HG03139 (cell line): ENCODE measurements around the gene IKBKG.
"Not testable (repeated sequence)": the region's sequence is repeated elsewhere in the genome, so short reads cannot be mapped to it uniquely, and the experiment has no call there.

ENCODE experiments used
- ATAC-seq: cut with Tn5 transposase; IDR thresholded peaks from one replicate; pipeline ENCODE4 v1.9.1; 2021; ENCODE audit not compliant: unreplicated experiment

IKBKG gene

DNA sequence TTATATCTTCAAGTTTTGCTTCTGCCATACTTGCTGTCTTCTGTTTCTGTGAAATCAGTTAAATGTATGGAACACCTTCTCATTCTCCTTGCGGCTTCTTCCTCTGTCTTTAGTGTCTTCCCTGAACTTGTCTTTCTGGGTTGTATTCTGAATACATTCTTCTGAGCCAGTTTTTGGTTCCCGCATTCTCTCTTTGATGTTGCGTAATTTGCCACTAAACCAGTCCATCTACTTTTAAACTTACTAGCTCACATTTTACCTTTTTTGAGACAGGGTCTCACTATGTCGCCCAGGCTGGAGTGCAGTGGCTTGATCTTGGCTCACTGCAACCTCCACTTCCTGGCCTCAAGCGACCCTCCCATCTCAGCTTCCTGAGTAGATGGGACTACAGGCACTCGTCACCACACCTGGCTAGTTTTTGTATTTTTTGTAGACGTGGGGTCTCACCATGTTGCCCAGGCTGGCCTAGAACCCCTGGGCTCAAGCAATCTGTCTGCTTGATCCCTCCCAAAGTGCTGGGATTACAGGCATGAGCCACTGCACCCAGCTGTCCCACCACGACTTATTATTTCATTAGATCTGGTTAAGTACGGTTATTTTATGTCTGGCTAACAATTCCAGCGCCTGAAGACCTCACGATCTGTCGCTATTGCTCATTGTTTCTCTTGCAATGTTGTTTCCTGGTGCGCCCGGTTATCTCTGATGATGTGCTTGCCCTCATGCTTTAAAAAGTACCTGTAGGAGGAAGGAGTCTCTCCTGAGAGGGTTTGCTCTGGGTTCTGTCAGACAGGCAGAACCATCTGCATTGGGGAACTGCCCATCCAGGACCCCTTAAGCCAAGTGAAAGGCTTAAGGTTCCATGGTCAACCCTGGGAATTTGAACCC lies 21.6 kb upstream of the IKBKG start:
- no peak for ATAC-seq

DNA sequence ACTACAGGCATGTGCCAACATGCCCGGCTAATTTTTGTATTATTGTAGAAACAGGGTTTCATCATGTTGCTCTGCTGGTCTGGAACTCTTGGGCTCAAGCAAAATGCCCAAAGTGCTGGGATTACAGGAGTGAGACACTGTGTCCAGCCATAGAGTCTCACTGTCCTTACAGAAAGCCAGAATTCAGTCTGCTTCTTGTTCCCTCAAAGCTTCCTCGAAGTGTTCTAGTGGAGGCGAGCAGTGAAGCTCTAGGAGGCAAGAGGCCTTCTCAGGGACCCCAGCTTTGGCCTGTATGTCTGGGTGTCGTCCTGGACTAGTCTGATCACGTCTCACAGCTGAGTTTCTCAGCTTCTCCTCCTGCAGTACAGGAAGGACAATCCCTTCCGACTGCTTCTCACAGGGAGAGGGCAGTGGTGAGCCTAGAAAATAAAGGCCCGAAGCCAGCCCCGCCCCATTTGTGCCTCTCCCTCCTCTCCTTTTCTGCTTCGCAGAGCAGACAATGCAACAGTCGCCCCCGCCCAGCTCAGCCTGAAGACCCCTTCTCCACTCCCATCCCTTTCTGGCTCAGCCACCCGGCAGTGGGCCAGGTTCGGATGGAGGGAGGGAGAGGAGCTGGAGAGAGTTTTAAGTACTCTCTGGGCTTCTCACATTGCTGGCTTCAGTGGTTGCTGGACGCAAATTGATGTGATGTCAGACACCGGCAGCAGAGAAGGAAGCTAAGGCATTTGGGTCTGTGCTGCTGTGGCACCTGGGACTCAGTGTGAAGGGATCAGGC lies 20.3 kb upstream of the IKBKG start:
- no peak for ATAC-seq

DNA sequence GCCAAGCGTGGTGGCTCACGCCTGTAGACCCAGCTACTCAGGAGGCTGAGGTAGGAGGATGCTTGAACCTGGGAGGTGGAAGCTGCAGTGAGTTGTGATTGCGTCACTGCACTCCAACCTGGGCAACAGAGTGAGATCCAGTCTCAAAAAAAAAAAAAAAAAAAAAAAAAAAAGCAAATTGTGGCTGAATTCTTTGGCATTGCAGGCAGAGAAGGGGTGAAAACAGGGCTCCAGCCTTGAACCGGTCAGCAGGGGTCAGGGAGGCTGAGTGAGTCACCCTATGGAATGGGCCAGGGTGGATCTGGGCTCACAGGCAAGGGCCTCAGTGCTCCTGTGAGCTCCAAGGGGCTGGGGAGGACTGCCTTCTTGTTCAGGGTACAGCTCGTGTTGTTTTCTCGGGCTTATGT lies 18.2 kb upstream of the IKBKG start:
- no peak for ATAC-seq

DNA sequence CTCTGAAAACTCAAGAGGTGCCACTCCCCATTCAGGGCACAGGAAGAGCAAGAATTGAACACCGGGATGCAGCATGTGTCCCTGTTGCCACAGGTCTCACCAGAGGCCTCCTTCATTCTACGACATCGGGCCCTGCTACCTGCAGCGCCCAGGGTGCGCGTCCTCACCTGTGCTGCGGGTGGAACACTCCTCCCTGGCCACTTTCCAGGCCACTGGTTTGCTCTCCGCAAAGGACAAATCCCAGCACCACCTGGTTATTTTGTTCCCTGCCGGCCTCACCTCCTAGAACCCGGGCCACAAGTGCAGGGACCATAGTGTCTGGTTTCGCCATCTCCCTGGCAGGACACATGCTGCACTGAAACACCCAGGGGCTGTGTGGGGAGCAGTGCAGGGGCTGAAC lies 17.1 kb upstream of the IKBKG start:
- no peak for ATAC-seq

DNA sequence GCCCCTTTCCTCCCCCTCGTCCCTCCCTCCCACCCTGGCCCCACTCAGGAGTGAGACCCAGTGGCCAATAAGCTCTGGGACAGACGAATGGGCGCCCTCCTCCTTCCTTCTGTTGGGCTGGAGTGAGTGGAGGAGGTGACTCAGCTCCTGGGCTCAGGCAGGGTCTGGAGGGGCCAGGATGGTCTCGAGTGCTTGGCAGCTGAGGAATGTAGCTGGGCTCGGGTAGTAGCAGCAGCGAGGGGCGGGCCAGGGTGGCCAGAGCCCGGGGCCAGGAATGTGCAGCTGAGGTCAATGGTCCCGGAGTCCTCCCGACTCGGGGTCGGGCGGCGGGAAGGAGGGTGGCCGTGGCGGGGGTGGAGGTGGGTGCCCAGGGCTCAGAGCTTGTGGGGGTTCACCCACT lies 15.8 kb upstream of the IKBKG start:
- no peak for ATAC-seq

DNA sequence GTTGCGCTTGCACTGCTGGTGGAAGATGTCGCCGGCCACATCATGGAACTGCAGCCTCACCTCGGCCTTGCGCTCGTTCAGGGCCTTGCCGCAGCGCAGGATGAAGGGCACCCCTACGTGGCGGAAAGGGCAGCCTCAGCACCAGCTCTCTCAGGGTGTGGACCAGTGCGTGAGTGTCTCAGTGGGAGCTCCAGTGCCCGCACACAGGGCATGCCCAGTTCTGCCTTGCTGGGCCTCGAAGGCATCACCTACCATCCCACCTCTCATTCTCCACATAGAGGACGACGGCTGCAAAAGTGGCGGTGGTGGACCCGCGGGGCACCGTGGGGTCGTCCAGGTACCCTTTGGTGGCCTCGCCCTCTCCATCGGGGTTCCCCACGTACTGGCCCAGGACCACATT lies 14.7 kb upstream of the IKBKG start:
- ATAC-seq: no peak

DNA sequence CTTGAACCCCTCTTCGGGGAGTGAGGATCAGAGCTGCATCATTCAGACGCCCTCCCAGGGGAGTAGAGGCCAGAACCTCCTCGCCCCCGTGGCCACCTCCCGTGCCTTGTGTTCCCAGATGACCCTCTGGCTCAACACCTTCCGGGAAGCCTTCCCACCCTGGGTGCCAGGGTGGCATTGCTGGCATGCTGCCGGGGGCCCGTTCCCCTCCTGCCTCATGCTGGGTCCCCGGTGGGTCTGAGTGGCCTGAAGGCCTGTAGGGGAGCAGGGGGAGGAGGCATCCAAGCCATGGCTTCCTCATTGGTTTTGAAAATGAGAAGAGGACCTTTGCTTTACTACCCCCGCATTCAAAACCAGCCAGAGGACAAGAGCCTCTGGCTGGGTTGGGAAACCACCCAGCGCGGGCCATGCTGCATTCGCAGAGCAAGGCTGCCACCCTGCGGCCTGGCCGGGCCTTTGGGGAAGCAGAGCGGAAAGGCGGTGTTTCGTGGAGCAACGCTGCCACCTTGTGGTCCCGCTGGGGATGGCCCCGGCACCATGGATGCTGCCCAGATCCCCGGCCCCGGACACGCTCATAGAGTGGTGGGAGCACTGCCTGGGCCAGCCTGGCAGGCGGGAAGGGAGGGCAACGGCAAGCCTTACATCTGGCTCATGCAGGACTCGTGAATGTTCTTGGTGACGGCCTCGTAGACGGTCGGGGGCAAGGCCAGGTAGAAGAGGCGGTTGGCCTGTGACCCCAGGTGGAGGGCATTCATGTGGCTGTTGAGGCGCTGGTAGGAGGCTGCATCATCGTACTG lies 12.7 kb upstream of the IKBKG start:
- ATAC-seq: no peak

DNA sequence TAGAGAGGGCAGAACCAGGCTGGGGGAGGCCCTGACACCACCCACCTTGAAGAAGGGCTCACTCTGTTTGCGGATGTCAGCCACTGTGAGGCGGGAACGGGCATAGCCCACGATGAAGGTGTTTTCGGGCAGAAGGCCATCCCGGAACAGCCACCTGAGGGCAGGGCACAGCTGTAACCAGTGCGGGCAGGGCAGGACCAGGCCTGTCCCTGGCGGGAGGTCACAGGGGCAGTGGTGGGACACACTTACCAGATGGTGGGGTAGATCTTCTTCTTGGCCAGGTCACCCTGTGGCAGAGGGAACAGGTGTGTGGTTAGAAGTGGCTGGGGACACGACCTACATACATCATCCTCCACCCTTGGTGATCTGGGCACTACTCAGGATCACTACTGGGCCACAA lies 11.5 kb upstream of the IKBKG start:
- no peak for ATAC-seq

DNA sequence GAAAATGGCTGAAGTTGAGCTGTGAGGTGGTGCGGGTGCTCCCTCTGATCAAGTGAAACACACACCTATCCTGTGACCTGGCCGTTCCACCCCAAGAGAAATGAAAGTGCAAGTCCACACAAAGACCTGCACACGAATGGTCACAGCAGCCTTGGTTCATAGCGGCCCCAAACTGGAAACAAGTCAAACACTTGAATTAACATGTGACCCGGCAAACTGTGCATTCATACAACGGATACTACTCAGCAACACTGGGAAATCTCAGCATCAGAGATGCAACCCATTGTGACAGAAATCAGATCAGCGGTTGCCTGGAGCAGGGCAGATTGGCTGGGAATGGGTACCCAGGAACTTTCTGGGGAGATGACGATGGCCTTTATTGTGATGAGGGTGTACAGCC lies 8.3 kb upstream of the IKBKG start:
- ATAC-seq: no peak

DNA sequence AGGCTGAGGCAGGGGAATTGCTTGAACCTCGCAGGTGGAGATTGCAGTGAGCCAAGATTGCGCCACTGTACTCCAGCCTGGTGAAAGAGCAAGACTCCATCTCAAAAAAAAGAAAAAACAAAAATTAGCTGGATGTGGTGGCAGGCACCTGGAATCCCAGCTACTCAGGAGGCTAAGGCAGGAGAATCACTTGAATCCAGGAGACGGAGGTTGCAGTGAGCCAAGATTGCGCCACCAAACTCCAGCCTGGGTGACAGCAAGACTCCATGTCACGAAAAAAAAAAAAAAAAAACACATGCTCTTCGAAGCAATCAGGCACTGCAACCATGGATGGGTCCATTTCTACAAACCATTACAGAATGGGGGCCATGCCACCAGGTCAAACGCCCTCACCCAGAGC lies 7.1 kb upstream of the IKBKG start:
- ATAC-seq: not testable (repeated sequence)

DNA sequence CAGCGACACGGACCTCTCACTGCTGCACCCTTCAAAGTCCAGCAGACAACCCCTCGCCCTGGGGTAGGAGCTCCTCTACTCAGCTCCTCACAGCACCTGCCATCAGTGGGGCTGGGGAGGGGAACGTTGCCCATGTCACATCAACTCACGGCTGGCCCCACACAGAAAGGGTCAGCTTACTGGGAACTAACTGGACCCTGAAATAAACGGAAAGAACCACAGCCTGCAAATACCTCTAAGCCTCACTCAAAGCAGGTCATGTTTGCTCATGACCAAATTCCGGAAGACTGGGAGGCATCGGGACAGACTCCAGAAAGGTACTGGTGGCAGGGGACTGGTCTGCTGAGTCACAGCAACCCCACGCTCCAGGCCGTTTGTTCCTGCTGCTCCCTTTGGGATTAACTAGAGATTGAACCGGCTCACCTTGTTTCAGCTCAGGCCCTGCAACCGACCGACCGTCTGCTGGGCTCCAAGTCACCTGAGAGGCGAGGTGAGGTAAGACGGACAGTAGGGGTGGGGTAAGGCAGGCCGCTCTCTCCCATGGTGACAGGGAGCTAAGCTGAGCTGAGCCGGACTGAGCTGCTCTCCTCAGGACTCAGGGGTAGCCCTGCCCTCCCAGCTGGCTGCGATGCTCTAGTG lies 6.4 kb upstream of the IKBKG start:
- no peak for ATAC-seq

DNA sequence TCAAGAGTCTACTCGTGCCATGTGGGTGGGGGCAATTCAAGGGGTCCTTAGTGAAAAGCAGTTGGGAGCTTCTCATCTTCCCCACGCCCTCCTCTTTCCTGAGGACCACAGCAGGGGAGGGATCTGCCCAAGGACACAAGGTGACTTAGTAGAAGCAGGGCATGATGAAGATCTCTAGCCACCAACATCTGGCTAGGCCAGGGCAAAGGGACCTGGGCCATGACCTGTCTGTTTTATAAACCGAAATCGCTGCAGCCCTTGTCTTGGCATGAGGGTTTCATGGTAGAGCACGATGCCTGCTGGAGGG lies 5.9 kb upstream of the IKBKG start:
- no peak for ATAC-seq

DNA sequence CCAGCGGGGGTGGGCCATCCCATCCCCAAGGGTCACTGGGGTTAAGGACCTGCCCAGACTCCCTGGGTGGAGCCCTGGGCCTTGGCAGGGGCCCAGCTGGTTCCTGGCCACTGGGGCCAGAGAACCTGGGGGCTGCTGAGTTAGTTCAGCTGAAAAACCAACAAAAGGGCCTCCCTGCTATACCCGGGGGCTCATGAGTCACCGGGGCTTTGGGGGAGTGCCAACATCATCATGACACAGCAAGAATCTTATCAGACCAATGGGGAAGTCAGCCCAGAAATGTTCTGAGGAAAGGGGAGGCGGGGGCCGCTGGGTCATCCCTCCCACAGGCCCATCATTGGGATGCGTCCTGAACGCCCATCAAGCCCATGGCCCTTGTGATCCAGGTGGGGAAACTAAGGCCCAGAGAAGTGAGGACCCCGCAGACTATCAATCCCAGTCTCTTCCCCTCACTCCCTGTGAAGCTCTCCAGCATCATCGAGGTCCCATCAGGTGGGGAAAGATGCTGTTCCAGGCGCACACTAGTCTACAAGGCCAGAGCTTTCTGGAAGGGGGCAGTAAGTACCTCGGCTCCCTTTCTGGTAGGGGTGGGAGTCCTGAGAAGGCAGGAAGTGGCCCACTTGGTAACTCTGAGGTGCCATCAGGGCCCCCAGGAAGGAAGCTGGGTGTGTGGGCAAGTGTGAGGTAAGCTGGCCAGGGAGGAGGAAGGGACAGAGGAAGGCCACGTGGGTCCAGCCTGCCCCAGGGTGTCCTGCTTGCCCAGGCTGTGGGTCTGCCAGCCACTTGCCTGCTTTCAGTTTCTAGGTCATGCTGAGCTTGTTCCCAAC lies 5.3 kb upstream of the IKBKG start:
- no peak for ATAC-seq

DNA sequence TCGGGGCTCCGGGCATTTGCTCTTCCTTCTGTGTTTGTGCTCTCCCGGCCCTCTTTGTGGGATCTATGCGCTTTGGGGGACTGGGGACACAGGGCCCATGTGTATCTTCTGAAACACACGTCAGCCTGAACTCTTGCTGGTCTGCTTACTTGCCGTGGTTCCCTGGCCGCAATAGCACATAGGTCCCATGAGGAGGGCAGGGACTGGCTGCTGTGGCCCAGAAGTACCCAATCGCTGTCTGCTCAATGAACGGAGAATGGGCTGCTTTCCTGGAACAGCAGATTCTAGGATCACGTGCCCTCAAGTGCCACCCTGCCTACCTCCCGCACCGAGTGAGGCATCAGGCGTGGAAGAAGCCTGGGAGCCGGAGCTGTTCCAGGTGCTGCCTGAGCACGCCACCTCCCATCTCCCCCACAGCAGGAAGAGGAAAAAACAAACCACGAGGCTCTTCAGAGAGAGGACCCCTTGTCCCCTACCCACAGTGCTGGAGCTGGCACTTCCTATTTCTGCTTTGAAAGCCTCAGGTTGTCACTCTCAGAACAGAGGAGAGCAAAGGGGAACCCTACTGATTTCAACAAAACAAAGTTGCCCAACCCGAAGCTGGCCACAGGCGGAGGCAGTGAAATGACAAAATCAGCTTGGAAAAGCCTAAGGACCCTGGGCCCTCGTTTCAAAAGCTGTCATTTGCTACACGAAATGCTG lies 4.5 kb upstream of the IKBKG start:
- no peak for ATAC-seq

DNA sequence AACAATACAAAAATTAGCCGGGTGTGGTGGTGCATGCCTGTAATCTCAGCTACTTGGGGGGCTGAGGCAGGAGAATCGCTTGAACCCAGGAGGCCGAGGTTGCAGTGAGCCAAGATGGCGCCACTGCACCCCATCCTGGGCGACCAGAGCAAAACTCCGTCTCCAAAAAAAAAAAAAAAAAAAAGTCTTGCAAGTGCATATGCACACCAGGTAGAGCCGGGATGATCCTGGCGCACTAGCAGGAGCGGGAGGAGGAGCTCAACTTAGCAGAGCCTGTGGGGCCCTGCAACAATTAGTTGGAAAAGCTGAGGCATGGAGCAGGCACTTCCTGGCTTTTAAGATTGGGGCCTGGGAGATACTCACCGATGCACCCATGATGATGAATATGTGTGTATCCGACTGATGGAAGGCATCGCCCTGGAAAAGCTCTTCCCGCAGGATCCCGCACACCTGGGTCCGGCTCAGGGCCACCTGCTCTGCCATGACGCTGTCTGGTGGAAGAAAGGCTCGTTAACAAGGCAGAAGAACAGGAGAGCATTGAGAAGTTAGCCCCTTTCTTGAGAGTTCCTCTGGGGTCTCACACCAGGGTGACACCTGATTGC lies 1.6 kb upstream of the IKBKG start:
- ATAC-seq: no peak

DNA sequence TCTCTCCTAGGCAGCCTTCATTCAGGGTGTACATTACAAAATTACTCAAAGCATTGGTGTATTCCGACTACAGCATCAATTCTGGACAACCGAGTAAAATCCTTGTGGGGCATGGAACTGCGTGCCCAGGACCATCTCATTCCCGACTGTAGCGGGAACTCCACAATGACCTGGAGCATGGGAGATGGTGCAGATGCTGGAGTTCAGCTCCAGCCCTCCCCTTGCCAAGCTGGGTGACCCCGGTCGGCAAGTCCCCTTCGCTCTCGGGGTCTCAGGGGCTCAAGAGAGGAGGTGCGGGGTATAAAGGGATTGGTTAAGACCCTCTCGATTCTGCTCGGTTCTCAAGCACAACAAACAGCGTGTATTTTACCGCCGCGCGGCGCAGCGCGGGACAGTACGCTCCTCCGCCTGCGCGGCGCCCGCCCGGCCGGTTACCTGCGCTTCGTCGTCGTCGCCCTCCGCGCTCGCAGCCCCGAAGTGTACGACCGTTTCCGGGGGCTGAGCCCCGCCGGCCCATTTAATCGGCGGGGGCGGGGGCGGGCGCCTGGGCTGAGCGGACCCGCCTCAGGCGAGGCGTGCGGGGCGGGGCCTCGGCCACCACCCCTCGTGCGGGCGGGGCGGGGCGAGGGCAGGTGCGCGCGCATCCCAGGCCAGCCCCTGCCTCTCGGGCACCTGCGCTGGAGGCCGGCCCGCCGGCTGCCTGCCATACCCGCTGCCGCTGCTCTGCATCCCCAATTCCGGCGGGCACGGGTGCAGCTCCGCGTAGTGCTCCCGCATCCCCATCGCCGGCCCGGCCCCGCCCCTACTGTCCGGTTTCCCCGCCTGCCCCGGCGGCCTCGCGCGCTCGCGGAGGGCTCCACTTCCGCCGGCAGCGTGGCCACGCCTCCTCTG lies 821 bp upstream of the IKBKG start, which contains the start of gene G6PD:
Gene G6PD, minus strand, starts transcription at position 493 of the 891 bp plus-strand sequence. CDS start 691 bp downstream, outside the sequence.
- ATAC-seq: peak; percentile 35

DNA sequence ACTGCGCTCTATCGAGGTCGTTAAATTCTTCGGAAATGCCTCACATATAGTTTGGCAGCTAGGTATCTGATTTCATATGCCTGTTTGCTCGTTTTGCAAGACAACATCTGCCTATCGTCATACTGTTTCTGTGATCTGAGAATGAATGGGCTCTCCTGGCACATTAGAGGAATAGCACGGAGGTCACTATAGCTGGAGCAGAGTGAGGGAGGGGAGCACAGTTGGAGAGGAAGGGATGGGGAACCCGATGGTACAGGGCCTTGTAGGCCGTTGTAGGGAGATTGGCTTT lies 552 bp downstream of the IKBKG start:
- ATAC-seq: no peak

DNA sequence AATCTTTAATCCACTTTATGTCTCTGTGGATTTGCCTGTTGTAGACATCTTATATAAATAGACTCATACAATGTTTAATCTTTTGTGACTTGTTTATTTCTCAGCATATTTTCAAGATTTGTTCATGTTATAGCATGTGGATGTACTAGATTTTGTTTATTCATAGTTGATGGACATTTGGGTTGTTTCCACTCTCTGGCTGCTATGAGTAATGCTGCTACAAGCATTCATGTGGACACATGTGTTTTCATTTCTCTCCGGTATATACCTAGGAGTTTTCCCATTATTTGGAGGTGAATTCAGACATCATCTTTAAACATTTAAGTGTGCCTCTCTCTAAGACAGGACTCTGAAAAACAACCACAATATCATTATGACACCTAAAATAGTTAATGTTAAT lies 2.3 kb downstream of the IKBKG start:
- no peak for ATAC-seq
